ENCODE data around the gene KDSR.

The KDSR gene, protein sequence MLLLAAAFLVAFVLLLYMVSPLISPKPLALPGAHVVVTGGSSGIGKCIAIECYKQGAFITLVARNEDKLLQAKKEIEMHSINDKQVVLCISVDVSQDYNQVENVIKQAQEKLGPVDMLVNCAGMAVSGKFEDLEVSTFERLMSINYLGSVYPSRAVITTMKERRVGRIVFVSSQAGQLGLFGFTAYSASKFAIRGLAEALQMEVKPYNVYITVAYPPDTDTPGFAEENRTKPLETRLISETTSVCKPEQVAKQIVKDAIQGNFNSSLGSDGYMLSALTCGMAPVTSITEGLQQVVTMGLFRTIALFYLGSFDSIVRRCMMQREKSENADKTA

DNA sequence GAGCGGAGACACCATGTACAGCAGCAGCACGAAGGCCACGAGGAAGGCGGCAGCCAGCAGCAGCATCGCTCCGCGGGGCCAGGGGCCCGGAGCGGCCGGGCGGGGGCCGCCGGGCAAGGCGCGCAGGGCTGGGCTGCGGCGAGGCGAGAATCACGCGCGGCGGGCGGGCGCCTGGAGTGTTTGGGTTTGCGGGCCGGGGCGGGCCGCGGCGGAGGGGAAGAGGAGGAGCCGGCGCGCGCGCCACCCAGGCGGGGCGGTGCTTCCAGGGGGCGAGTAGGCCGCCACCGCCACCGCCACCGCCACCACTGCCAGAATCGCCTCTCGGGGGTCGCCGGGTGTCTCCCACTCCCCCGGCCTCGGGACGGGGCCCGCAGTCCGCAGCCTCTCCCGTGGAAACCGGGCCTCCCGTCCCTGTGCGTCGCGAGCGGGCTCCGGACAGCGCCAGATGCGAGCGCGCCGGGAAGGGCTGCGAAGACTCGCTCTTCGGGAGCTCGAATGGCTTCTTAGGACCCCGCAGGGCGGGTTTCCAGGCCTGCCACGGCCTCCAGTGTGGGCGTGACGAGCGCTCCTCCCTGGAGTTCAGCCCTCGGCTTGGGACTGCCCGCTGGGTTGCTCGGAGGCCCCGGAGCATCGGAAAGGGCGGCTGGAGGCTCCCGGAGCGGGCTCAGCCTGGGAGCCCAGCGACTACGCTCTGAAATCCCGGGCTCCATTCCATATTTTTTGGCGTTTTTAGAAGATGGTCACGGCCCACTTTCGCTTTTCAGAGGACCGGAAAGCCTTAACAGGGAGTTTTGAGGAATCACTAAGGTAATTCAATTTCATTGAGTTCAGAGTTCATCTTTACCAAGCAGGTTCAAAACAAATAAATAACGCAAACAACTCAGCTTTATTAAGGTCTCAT, at the start of gene KDSR:
KDSR (minus strand) TSS at position 154 of the 901 bp plus-strand sequence; CDS start at position 66, 88 bp downstream.
- FAIRE-seq, result peak; percentile 50

GRCh38 chr18:63412953-63413352, 45.9 kb upstream of the KDSR start:
- FAIRE-seq, result no peak

DNA sequence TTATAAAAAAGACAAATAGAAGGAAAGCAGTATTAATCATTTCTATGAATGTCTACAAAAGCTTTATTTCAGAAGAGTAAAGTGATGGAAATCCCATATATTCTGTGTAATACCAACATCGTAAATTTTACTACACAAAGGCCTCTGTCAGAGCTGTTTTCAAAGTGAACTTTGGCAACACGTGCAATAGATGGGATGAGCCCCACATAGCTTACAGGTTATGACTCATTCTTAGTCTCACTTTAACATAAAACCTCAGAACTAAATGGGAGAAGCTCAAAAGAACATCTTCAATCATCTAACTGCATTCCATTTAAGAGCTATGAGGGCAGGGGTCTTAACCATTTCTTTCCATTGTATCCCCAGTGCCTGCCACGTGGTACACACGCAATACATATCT, 43.8 kb upstream of the KDSR start:
- no peak for FAIRE-seq

GRCh38 chr18:63409301-63409700, 42.3 kb upstream of the KDSR start:
- FAIRE-seq, result no peak

DNA sequence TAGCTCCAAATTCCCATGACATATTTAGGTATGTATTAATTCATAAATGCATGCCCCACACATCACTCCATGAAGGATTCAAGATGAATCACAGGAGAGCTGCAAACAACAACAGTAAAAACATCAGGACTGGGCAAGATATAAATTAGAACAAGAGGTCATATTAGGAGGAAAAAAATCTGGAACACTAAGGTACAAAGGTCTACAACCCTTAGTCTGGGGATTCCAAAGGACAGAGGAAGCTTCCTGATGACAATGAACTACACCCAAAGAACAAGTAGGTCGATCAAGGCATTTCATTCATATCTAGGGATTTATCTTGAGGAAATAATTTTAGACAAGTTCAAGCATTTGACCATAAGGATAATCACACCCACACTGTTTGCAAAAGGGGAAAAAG, 40.7 kb upstream of the KDSR start:
- no peak for FAIRE-seq

- FAIRE-seq, result no peak
Measured at GRCh38 chr18:63405986-63406385, 39.0 kb upstream of the KDSR start.

DNA sequence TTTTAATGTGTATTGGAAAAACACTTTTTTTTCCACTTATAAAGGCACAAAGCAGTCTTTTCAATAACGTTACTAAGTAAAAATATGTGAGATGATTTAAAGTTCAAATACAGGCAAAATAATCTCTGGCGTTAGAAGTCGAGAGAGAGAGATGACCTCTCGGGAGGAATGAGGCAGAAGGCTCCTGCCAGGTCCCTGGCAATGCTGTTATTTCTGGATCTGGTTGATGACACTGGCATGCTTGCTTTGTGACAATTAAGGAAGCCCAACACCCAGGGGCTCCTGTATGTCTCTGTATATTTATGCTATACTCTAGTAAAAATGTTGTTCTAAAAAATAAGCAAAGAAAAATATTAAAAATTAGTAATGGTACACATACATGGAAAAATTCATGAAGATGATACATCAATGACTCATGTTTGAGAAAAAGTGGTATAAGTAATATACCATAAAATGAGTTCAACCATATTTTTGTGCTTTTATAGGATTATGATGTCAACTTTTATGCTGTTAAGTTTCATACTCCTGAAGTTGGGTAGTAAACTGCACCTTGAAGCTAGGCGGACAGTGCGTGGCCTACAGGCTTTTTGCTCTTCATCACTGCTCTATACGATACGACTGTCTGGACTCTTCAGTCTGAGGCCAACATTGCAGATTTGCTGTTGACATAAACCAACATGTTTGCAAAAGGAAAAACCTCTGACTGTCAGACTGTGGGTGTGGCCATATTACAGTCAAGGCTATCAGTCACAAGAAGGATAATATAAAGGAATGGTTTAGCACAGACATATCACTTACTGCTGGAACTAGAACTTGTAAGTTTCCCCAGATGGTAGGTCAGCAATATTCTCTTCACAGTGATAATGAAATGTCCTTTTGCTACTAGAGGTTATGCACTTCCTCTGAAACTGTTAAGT, 35.5 kb upstream of the KDSR start:
- FAIRE-seq, result no peak

- FAIRE-seq, result no peak
Measured at GRCh38 chr18:63399300-63399699, 32.3 kb upstream of the KDSR start.

GRCh38 chr18:63397349-63397748, 30.3 kb upstream of the KDSR start:
- no peak for FAIRE-seq

DNA sequence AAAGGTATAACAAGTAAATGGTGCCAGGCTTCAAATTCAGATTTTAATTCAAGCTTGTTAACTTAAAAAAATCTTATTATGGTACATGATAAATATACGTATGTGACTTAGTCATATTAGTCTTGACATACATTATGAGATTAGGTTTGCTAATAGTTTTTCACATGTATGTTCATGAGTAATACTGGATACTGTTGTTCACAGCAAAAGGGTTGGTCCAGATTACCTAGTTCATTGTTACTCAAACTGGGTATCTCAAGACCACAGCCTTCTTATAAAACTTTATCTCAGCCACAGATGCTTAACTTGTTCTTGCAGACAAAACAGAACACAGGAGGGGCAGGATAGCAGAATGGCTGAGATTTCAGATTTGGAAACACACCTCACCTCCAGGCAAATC, 28.5 kb upstream of the KDSR start:
- FAIRE-seq, result no peak

- no peak for FAIRE-seq
Measured at GRCh38 chr18:63394954-63395353, 27.9 kb upstream of the KDSR start.

- no peak for FAIRE-seq
Measured at GRCh38 chr18:63387861-63388260, 20.9 kb upstream of the KDSR start.

DNA sequence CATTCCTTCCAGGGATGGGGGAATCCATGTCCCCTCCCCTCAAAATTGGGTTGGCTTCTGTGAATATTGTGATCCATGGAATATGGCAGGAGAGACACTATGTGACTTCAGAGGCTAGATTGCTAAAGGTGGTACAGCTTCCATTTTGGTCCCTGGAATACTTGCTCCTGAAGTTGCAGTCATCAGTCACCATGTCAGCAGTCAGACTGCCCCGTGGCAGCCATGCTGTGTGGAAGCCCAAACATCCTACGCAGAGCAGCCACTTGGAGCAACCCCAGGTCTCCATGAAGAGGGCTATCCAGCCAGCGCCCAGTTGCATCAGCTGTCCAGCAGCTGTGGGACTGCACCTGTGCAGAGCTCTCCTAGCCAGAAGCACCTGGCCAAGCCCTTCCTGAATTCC, 15.8 kb upstream of the KDSR start:
- FAIRE-seq, result no peak

- no peak for FAIRE-seq
Measured at GRCh38 chr18:63379639-63379962, 12.6 kb upstream of the KDSR start.

DNA sequence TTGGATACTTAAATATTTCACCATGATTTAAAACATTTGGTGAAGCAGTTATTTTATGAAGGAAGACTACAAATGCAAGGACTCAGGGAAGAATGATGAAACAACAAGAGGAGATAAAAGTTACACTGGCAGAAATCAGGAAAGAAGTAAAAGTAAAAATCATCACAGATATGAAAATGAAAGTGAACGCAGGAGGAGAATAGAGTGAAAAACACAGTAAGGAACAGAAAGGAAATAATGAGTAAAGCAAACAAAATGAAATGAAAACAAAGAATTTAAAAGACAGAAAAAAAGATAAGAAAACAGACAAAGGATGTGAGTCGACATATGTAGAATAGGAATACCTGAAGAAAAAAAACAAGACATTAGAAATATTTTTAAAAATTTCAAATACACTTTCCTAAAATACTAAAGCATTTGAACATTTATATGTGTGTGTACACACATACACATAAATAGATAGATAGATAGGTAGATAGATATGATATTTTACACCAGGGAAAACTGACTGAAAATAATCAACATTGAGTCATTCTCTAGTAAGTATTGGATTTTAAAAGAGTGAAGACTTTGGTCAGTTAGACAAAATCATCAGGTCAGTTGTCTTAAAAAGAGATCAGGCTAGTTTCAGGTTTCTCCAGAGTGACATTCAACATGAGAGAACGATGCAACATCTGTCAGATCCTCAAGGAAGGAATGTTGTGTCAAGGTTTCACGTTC, 12.1 kb upstream of the KDSR start:
- no peak for FAIRE-seq

GRCh38 chr18:63377275-63377980, 10.4 kb upstream of the KDSR start:
- no peak for FAIRE-seq

- no peak for FAIRE-seq
Measured at GRCh38 chr18:63376538-63376937, 9.5 kb upstream of the KDSR start.

DNA sequence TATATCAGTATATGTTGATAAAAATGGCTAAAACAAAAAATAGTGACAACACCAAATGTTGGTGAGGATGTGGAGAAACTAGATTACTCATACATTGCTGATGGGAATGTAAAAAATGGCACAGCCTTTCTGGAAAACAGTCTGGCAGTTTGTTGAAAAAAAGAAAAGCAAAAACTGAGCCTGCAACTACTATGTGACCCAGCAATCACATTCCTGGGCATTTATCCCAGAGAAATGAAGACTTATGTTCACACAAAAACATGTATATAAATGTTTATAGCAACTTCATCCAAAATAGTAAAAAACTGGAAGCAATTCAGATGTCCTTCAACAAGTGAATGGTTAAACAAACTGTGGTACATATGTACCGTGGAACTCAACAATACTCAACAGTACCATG, 7.5 kb upstream of the KDSR start:
- no peak for FAIRE-seq

- FAIRE-seq, result no peak
Measured at GRCh38 chr18:63373161-63373560, 6.2 kb upstream of the KDSR start.

DNA sequence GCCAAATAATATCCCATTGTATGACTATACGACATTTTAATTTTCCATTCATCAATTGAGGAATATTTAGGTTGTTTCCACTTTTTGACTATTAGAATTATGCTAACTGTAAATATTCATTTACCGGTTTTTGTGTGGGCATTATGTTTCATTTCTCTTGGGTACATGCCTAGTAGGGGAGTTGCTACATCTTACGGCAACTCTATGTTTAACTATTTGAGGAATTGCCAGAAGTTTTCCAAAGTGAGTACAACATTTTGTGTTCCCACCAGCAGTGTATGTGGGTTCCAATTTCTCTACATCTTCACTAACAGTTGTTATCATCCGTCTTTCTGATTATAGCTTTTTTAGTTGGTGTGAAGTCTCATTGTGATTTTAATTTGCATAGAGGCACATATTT, 1.6 kb upstream of the KDSR start:
- FAIRE-seq, result no peak

DNA sequence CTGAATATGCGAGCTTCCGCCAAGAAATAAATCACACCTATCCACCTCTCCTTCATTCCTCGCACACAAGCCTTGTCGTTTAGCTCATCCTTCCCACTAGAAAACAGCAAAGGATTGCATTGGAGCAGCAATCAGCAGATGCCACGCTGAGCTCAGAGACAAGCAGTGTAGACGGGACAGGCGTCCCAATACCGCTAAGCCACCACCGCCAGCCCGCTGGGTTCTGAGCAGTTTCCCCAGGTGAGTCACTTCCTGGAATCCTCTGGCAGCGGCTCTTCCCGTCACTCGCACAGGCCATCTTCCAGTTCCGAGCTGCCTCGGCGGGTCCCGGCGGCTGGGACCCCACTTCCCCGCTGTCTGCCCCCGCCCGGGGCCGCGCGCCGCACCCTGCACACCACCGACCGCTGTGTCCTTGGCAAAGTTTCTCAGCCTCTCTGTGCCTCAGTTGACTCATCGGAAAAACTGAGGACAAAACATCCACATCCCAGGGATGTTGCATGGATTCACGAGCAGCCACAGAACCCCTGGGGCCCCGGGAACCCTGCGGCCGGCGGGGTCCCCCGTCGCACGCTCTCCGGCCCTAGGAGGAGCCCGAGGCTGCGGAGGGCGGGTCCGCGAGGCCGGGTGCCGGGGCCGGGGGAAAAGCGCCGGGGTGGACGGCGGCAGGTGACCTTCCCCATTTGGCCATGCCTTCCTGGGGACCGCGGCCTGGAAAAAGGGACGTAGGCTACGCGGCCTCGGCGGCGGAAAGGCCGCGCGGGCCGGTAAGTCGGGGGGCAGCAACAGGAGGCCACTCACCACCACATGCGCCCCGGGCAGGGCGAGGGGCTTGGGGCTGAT, 573 bp downstream of the KDSR start:
- no peak for FAIRE-seq
